Measurements from ENCODE around the gene SH3RF1. TPM values are rescaled to one million over a fixed set of nuclear protein-coding genes. Genes with fewer than 3 reads are reported as not detected.

SH3RF1 gene
- total RNA-seq, 6 experiments from 2014 or later = 54.5 to 67.1 (median 57.1) TPM

- Mint-ChIP-seq H3K4me3 (no peak overlapping the region), H3K4me1 (ENCODE audit: low read depth) (peaks cover 98% of the 10 kb centered on the region), H3K9me3 (no peaks in the 10 kb centered on the region)
Measured at GRCh38 chr4:169163495-169163894, 107.3 kb downstream of the SH3RF1 start.

GRCh38 chr4:169160825-169161224 is 109.9 kb downstream of the SH3RF1 start:
- peaks cover 98% of the 10 kb centered on the region for H3K4me1 Mint-ChIP-seq (ENCODE audit: low read depth)
- no peaks in the 10 kb centered on the region; the same call in none of the 2 replicates for H3K27me3 Mint-ChIP-seq (ENCODE audit: insufficient read depth)
- DNase-seq = no peak
- no peaks in the 10 kb centered on the region for H3K9me3 Mint-ChIP-seq
- H3K27ac Mint-ChIP-seq = peak overlapping the region; percentile 65
- H3K4me3 Mint-ChIP-seq = peak overlapping the region; percentile 24
- no peak for TF ChIP-seq CTCF (IDR thresholded peaks at IDR 0.05)
- H3K36me3 Mint-ChIP-seq (ENCODE audit: low read depth) = peaks cover 55% of the 10 kb centered on the region

More at GRCh38 chr4:169163495-169163894, 107.3 kb downstream of the SH3RF1 start:
- no peak for TF ChIP-seq CTCF (IDR thresholded peaks at IDR 0.05)
- no peak for DNase-seq
- H3K36me3 Mint-ChIP-seq (ENCODE audit: low read depth) = peaks cover 52% of the 10 kb centered on the region
- H3K27me3 Mint-ChIP-seq (ENCODE audit: insufficient read depth) = no peaks in the 10 kb centered on the region; the same call in none of the 2 replicates
- peak overlapping the region; percentile 91 for H3K27ac Mint-ChIP-seq

GRCh38 chr4:169159624-169160171 is 111.1 kb downstream of the SH3RF1 start:
- Mint-ChIP-seq H3K27me3 (ENCODE audit: insufficient read depth) (no peaks in the 10 kb centered on the region; the same call in none of the 2 replicates), H3K4me1 (ENCODE audit: low read depth) (peaks cover 98% of the 10 kb centered on the region), H3K36me3 (ENCODE audit: low read depth) (peaks cover 59% of the 10 kb centered on the region), H3K4me3 (peak overlapping the region; percentile 63), H3K9me3 (no peaks in the 10 kb centered on the region), H3K27ac (peak overlapping the region; percentile 65)
- peak; percentile 45 for DNase-seq
- no peak for TF ChIP-seq CTCF (IDR thresholded peaks at IDR 0.05)

- H3K27me3 Mint-ChIP-seq (ENCODE audit: insufficient read depth) = no peaks in the 10 kb centered on the region; the same call in none of the 2 replicates
- H3K4me3 Mint-ChIP-seq = peak overlapping the region; percentile 20; the same call in 1 of the 2 replicates
- H3K4me1 Mint-ChIP-seq (ENCODE audit: low read depth) = peaks cover 98% of the 10 kb centered on the region
Measured at GRCh38 chr4:169158861-169159260, 111.9 kb downstream of the SH3RF1 start.

GRCh38 chr4:169158046-169158445 is 112.7 kb downstream of the SH3RF1 start:
- no peaks in the 10 kb centered on the region for H3K9me3 Mint-ChIP-seq
- peaks cover 64% of the 10 kb centered on the region for H3K36me3 Mint-ChIP-seq (ENCODE audit: low read depth)
- peak overlapping the region; percentile 56; the same call in 1 of the 2 replicates for H3K27ac Mint-ChIP-seq
- H3K27me3 Mint-ChIP-seq (ENCODE audit: insufficient read depth) = no peaks in the 10 kb centered on the region; the same call in none of the 2 replicates
- H3K4me1 Mint-ChIP-seq (ENCODE audit: low read depth) = peaks cover 98% of the 10 kb centered on the region
- no peak overlapping the region for H3K4me3 Mint-ChIP-seq
- DNase-seq = no peak
- no peak for TF ChIP-seq CTCF (IDR thresholded peaks at IDR 0.05)

More at GRCh38 chr4:169158861-169159260, 111.9 kb downstream of the SH3RF1 start:
- Mint-ChIP-seq H3K36me3 (ENCODE audit: low read depth) (peaks cover 61% of the 10 kb centered on the region), H3K27ac (peak overlapping the region; percentile 65), H3K9me3 (no peaks in the 10 kb centered on the region)
- no peak for TF ChIP-seq CTCF (IDR thresholded peaks at IDR 0.05)
- no peak for DNase-seq

Measured in HFFc6 (cell line).